Stimulated activated CD4-positive, alpha-beta T cell treated with anti-CD3 and anti-CD28 coated beads, Interleukin-1b, Interleukin-23, amount 100 ng/mL, for 24 hours (primary cell): ENCODE results near the gene LMOD3.

Source experiments
- DNase-seq, 4 experiments: peaks; one replicate each; pipeline ENCODE4 v3.0.0-alpha.2; 2020; ENCODE audit warnings: low read depth in 4 of 4, low spot score in 1 of 4

The LMOD3 gene

DNA sequence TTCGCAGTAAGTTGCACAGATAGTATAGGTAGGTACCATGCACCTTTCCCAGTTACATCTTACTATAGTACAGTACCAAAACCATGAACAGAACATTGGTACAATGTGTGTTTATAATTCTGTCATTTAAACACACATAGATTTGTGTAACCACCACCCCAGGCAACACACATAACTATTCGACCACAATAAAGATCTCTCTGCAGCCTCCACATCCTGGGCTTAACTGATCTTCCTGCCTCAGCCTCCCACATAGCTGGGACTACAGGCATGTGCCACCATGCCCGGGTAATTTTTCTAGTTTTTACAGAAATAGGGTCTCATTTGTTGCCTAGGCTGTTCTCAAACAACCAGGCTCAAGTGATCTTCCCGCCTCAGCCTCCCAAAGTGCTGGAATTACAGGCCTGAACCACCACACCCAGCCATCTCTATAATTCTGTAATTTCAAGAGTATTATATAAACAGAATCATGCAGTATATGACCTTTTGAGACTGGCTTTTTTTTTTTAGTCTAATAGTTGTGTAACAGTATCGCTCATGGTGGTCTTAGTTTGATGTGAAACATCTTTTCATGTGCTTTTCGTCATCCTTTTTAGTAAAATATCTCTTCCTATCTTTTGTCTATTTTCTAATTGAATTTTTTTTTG lies 57.0 kb downstream of the LMOD3 start:
- DNase-seq: no peak

GRCh38 chr3:69063636-69064035 lies 58.8 kb downstream of the LMOD3 start:
- DNase-seq: no peak

DNA sequence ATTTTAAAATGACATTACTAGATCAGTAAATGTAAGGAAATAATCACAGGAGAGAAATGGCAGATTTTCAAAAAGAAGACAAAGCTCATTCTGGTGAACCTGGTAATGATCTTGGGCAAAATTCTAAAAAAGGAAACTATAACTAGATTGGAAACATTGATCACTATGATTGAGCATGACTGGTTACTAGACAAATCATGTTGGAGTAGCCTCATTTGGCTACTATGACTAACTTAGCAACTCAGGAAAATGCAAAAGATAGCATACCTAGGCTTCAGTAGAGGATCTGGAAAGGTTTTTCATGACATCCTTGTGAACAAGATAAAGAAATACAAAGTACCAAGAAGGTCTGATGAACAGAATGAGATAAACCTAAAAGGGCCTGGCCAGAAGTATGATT lies 62.7 kb downstream of the LMOD3 start:
- DNase-seq: no peak

GRCh38 chr3:69058947-69059224 lies 63.5 kb downstream of the LMOD3 start:
- no peak for DNase-seq

GRCh38 chr3:69058180-69058946 lies 64.0 kb downstream of the LMOD3 start:
- DNase-seq: no peak
